NCI-H2029 treated with DMSO at 0.1 percent for 48 hours (cell line): ENCODE data around the gene LRRC39.
"Not testable (repeated sequence)": the region's sequence is repeated elsewhere in the genome, so short reads cannot be mapped to it uniquely, and the experiment has no call there.

Source experiments
- DNase-seq: peaks from one replicate; lab custom pipeline; 2025; lab: John Stamatoyannopoulos, UW

LRRC39 gene

DNA sequence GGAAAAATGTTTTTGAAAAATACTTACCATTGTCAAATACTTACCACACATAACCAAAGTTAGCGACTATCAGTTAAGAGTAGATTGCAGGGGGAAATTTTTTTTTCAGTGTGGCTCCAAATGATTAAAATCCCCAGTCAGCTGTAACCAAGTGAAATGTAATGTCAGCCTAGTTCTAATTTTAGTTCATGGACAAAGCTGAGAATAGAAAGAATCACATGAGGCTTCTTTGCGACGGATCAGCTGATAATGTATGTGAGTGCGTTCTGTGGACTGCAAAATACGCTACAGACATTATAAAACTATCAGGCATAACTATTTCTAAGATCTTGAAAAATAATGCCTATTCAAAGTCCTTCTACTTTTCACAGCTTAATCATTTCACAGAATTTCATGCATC lies at the start of gene LRRC39:
LRRC39 (minus strand) TSS at position 166 of the 400 bp plus-strand sequence. CDS start 9,740 bp downstream, outside the sequence.
- no peak for DNase-seq

DNA sequence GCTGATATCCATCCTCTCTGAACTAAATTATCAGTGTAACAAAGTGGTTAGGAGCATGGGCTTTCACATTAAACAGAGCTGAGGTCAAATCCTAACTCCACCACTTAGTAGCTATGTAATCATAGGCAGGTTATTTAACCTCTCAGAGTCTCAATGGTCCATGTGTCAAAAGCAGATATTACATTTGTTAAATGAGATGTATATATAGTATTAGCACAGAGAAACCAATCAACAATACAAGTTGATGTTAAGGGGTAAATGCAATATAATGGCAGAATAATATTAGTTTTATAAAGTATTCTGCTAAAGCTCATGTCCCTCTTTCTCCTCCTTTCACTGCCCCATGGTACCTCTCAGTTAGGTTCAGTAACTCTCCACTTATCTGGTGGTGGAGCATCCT lies 44.4 kb upstream of the LRRC39 start:
- no peak for DNase-seq

GRCh38 chr1:100219883-100220282 lies 41.8 kb upstream of the LRRC39 start:
- no peak for DNase-seq

DNA sequence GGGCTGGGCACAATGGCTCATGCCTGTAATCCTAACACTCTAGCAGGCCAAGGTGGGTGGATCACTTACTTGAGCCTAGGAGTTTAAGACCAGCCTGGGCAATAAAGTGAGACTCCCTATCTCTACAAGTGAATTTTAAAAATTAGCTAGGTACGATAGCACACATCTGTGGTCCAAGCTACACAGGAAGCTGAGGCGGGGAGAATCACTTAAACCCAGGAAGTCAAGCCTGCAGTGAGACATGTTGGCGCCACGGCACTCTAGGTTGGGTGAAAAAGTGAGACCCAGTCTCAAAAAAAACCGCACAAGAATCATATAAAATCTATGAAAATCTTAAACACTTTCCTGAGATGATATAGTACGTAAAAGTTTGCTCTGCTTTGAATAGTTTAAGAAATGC lies 41.4 kb upstream of the LRRC39 start:
- DNase-seq, result no peak

DNA sequence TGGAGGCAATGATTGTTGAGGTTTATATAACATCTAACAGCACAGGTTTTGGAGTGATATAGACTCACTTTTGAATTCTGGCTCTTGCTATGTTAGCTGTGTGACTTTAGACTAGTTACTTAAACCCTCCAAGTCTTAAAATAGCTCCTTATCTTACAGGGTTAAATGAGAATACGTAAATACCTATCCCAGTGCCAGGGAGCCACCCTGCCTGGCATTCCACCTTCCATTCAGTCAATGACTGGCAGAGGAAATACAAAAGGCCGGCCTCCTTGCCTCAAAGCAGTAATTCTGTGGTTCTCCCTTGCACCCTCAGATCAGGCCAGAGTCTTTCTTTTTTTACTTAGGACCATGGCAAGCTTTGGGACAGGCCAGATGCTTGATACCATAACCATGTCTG lies 39.8 kb upstream of the LRRC39 start:
- no peak for DNase-seq

GRCh38 chr1:100215101-100215500 lies 37.0 kb upstream of the LRRC39 start:
- no peak for DNase-seq

- DNase-seq, result no peak
Observed at GRCh38 chr1:100213141-100213540, 35.1 kb upstream of the LRRC39 start.

GRCh38 chr1:100206301-100206700 lies 28.2 kb upstream of the LRRC39 start:
- DNase-seq, result no peak

GRCh38 chr1:100205593-100205992 lies 27.5 kb upstream of the LRRC39 start:
- DNase-seq, result not testable (repeated sequence)

- not testable (repeated sequence) for DNase-seq
Observed at GRCh38 chr1:100205103-100205502, 27.0 kb upstream of the LRRC39 start.

- DNase-seq, result not testable (repeated sequence)
Observed at GRCh38 chr1:100202703-100203102, 24.6 kb upstream of the LRRC39 start.

GRCh38 chr1:100200060-100200459 lies 22.0 kb upstream of the LRRC39 start:
- DNase-seq, result not testable (repeated sequence)

- no peak for DNase-seq
Observed at GRCh38 chr1:100198596-100198995, 20.5 kb upstream of the LRRC39 start.

- peak; percentile 93 for DNase-seq
Observed at GRCh38 chr1:100188617-100189016, 10.6 kb upstream of the LRRC39 start.

DNA sequence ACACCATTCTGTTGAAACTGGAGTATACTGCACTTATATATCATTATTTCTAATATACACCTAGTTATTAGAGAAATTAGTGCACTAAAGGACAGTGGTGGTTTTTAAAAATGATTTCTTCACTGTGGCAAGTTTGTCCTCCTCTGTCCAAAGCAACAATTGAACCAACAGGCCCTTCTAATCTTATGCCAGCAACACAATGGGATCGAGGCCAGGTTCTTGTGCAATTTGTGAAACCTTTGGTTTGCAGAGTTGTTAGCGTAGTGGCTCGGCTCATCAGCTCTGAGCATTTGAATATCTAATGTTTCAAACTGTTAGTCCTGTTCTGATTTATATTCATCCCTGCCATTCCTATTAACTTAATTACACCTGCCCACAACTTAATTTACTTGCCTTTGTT lies 9.9 kb upstream of the LRRC39 start:
- DNase-seq, result peak; percentile 17

DNA sequence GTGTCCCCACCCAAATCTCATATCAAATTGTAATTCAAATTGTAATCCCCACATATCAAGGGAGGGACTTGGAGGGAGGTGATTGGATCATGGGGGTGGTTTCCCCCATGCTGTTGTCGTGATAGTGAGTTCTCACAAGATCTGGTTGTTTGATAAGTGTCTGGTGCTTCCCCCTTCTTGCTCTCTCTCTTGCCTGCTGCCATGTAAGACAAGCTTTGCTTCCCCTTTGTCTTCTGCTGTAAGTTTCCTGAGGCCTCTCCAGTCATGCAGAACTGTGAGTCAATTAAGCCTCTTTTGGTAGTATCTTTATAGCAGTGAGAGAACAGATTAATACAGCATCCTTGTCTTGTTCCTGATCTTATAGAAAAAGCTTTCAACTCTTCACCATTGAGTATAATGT lies 6.5 kb upstream of the LRRC39 start:
- DNase-seq, result no peak

GRCh38 chr1:100183370-100183769 lies 5.3 kb upstream of the LRRC39 start:
- DNase-seq, result no peak

- DNase-seq, result no peak
Observed at GRCh38 chr1:100177295-100178041, 588 bp downstream of the LRRC39 start.

DNA sequence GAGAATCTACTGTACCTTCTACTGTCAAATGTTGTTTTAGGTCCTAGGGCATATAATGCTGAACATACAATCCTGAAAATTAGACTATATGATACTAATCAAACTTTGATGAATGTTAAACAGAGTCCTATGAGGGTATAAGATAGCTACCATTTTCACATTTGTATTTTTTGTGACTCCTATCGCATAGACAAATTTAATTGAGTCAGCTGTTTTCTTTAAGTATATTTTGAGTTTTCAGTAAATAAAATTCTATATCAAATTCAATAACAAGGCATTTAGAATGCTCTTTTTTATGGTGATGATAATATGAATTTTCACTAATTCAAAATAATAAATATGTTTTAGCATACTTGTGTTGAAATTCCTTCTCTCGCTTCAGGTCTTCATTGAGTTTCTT lies 10.0 kb downstream of the LRRC39 start:
- no peak for DNase-seq

GRCh38 chr1:100164702-100165101 lies 13.4 kb downstream of the LRRC39 start:
- DNase-seq, result no peak

DNA sequence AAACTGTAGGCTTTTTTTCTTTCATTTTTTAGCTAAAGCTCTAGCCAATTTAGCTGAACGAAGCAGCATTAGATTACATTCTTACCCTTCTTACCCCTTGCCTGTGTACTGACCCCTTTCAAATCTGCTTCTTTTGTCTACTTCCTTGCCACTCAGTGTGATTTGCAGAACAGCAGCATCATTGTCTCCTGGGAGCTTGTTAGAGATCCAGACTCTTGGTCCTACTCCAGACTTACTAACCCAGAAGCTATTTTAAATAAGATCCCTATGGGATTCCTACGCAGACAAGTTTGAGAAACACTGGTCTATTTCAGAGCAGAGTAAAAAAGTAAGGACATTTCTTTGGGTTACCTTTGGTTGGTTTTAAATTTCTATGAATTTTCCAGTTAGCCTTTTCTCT lies 13.8 kb downstream of the LRRC39 start:
- no peak for DNase-seq

GRCh38 chr1:100162881-100163280 lies 15.2 kb downstream of the LRRC39 start:
- DNase-seq, result no peak

DNA sequence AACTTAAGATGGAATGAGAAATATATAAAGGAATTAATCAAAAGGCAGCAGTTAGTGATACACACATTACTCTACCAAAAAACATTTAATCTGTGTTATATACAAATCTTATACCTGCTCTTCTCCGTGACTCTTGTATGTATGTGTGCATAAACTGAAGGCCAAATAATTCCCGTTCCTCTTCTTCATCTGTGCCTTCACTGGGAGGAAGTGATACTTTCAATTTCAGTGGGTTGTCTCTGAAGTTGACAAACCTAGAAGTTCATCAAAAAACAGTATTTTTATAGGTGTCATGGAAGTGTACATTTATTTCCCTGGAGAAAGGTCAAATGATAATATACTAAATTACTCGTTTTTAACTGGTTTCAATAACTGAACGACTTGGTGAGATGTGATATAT lies 25.8 kb downstream of the LRRC39 start:
- no peak for DNase-seq

GRCh38 chr1:100151679-100152078 lies 26.4 kb downstream of the LRRC39 start:
- no peak for DNase-seq
